Activated naive CD8-positive, alpha-beta T cell treated with anti-CD3 and anti-CD28 coated beads, Interleukin-2, amount 50 U/mL, for 24 hours (primary cell): ENCODE measurements around the gene C5.

Experiments used
- ATAC-seq: fragments of 150-1000 bp; cut with Tn5 transposase; one replicate; pipeline ENCODE4 v1.10.0; 2021
- DNase-seq: peaks from one replicate; pipeline ENCODE4 v3.0.0; 2021
- H3K27ac Mint-ChIP-seq: one replicate; pipeline ENCODE4 v1.8.0; 2021; ENCODE audit warnings: mild to moderate bottlenecking, mixed read lengths
- H3K27me3 Mint-ChIP-seq: one replicate; pipeline ENCODE4 v1.8.0; 2021; ENCODE audit warnings: mixed read lengths
- H3K36me3 Mint-ChIP-seq: one replicate; pipeline ENCODE4 v1.8.0; 2021; ENCODE audit warnings: low read depth, mixed read lengths
- H3K4me1 Mint-ChIP-seq: one replicate; pipeline ENCODE4 v1.8.0; 2021; ENCODE audit warnings: mixed read lengths
- H3K4me3 Mint-ChIP-seq: one replicate; pipeline ENCODE4 v1.8.0; 2021; ENCODE audit warnings: mild to moderate bottlenecking, moderate library complexity, mixed read lengths
- H3K9me3 Mint-ChIP-seq: one replicate; pipeline ENCODE4 v1.8.0; 2021; ENCODE audit warnings: mixed read lengths

The C5 gene

DNA sequence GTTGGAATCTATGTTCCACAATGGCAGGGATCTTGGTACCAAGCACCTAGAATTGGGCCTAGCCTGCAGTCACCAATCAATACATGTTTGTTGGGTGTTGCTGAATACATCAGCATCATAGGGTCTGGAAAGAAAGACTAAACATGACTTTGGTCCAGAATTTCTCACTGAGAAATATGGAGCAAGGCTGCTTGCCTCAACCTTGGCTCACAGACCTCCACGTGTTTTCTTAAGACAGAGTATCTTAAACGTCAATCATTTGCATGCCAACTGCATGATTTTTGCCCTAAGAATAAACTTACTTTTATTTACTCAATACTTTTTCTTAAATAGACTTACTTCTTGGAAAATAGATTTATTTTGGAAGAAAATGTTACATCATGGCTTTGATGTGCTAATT lies 100.8 kb downstream of the C5 start:
- H3K4me1 Mint-ChIP-seq, result peaks cover 4% of the 10 kb centered on the region
- no peaks in the 10 kb centered on the region for H3K27me3 Mint-ChIP-seq
- H3K4me3 Mint-ChIP-seq, result no peak overlapping the region
- ATAC-seq (no peak), DNase-seq (no peak)
- H3K36me3 Mint-ChIP-seq, result no peaks in the 10 kb centered on the region
- no peak overlapping the region for H3K27ac Mint-ChIP-seq
- H3K9me3 Mint-ChIP-seq, result no peaks in the 10 kb centered on the region

DNA sequence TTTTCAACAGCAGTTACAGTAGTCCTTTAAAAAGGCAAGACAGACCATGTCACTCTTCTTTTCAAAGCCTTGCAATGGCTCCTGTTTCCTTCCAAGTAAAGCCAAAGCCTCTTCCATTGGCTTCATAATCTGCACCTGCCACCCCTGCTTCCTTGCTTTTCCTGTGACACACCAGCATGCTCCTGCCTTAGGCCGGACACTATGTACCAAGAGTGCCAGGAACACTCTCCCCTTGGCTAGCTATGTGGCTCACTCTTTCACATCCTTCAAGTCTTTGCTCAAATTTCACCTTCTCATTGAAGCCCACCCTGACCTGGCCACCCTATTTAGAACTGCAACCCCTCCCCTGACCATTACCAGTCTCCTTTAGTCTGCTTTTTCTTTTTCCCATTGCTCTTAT lies 101.3 kb downstream of the C5 start:
- Mint-ChIP-seq H3K27ac (no peak overlapping the region), H3K36me3 (no peaks in the 10 kb centered on the region), H3K4me3 (no peak overlapping the region), H3K4me1 (peaks cover 4% of the 10 kb centered on the region), H3K9me3 (no peaks in the 10 kb centered on the region), H3K27me3 (no peaks in the 10 kb centered on the region)
- DNase-seq (no peak), ATAC-seq (no peak)

DNA sequence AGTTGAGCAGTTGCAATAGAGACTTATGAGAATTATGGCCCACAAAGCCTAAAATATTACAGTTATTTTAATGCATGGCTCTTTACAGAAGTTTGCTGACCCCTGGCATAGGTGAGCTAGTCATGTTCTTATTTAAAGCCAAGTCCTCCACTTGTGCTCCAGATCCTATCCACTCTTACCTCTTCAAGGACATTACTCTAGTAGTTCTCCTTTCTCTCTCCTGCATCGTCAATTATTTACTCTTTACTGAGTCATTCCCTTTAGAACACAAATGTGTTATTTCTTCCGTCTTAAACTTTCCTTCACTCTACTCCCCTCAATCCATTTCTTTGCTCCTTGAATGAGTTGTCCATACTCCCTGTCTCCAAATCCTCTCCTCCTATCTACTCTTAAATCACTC lies 102.9 kb downstream of the C5 start:
- DNase-seq, result no peak
- H3K9me3 Mint-ChIP-seq, result no peaks in the 10 kb centered on the region
- ATAC-seq, result no peak
- peaks cover 4% of the 10 kb centered on the region for H3K4me1 Mint-ChIP-seq
- H3K27ac Mint-ChIP-seq, result no peak overlapping the region
- no peak overlapping the region for H3K4me3 Mint-ChIP-seq
- no peaks in the 10 kb centered on the region for H3K27me3 Mint-ChIP-seq
- no peaks in the 10 kb centered on the region for H3K36me3 Mint-ChIP-seq

DNA sequence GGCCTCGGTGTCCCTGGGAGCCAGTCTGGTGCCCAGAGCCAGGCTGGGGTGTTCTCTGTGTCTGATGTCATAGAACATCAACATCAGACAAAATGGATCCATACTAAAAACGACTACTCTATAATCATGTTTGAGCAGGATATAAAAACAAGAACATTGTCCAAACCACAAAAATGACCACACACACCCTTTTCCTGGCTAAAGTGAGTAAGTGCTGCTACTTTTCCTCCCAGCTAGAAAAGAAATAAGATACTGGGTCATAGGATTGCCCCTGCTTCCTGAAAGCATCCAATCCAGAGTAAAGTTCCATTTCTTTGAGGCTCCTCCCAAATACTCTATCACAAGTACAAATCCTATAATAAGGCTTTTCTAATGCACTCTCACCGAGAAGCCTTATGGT lies 103.8 kb downstream of the C5 start:
- Mint-ChIP-seq H3K27me3 (no peaks in the 10 kb centered on the region), H3K9me3 (no peaks in the 10 kb centered on the region), H3K4me3 (no peak overlapping the region), H3K4me1 (peaks cover 4% of the 10 kb centered on the region), H3K36me3 (no peaks in the 10 kb centered on the region), H3K27ac (peak overlapping the region; percentile 15)
- DNase-seq (no peak), ATAC-seq (no peak)

DNA sequence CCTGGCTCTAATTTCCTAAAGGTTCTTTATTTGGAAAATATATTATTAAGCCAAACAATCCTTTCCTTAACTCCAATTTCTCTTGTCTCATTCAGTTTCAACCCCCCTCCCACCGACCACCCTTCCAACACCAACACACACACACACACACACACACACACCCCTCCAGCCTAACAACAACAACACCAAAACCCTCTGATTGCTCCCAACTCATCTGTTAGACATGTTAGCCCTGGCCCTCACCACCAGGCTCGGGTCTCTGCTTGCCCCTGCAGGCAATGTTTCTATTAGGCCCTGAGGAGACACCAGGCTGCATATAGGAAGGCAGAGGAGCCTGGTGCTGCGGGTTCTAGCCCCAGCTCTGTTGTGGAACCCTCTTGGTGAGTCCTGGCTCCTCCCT lies 105.1 kb downstream of the C5 start:
- H3K9me3 Mint-ChIP-seq, result no peaks in the 10 kb centered on the region
- no peaks in the 10 kb centered on the region for H3K27me3 Mint-ChIP-seq
- H3K27ac Mint-ChIP-seq, result no peak overlapping the region
- no peaks in the 10 kb centered on the region for H3K36me3 Mint-ChIP-seq
- ATAC-seq (no peak), DNase-seq (no peak)
- no peak overlapping the region for H3K4me3 Mint-ChIP-seq
- H3K4me1 Mint-ChIP-seq, result peaks cover 4% of the 10 kb centered on the region

DNA sequence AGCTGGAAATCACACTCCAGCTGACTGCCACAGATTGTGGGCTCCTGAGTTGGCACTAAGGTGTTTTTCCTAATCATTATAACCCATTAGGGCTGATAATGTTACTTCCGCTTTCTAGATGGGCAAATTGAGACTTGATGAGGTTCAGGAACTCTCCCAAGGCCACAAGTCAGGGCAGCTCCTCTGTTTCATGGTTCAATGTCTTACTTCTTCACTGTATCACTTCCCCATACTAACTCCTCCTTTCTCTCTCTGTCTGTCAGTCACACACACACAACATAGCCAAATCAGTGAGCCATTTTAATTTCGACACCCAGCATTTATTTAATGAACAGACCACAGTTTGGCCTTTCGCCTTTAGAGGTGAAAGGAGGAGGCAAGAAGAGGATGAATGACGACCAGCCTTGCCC lies 105.6 kb downstream of the C5 start:
- ATAC-seq (no peak), DNase-seq (no peak)
- no peaks in the 10 kb centered on the region for H3K36me3 Mint-ChIP-seq
- H3K9me3 Mint-ChIP-seq, result no peaks in the 10 kb centered on the region
- H3K27me3 Mint-ChIP-seq, result no peaks in the 10 kb centered on the region
- peaks cover 4% of the 10 kb centered on the region for H3K4me1 Mint-ChIP-seq
- no peak overlapping the region for H3K27ac Mint-ChIP-seq
- H3K4me3 Mint-ChIP-seq, result no peak overlapping the region

DNA sequence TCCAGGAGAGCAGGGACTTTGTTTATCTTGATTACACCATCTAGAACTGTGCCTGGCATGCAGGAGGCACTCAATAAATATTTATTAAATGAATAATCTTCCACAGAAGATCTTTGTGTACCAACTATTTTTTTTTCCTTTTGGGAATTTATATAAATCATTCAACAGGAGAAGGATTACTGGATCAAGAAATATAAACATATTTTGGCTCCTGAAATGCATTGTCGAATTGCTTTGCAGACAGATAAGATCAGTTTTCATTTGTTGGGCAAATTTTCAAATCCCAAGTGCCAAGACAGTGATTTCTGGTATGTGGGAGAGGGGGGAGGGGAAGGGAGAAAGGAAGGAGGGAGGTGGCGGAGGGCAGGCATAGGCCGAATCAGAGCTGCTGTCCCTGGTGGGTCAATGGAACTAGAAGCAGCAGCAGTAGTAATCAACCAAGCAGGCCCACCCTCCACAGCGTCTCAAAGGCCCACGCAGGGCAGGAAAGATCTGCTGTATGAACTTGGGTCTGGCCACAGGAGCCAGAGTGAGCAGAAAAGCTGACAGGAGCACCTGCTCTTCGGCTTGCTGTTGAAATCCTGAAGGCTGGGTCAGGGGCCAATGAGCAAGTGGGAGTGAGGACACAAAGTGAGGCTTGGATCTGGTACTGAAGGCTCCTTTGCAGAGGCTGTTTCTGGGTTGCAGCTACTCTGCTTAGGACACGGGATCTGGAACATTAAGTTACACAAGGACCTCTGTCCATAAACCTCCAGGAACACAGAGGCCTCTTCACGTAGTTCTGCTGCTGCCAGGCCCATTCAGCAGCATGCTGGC lies 107.7 kb downstream of the C5 start:
- H3K9me3 Mint-ChIP-seq, result no peaks in the 10 kb centered on the region
- no peak overlapping the region for H3K27ac Mint-ChIP-seq
- H3K4me3 Mint-ChIP-seq, result no peak overlapping the region
- peaks cover 8% of the 10 kb centered on the region for H3K4me1 Mint-ChIP-seq
- no peaks in the 10 kb centered on the region for H3K27me3 Mint-ChIP-seq
- DNase-seq, result no peak
- H3K36me3 Mint-ChIP-seq, result no peaks in the 10 kb centered on the region
- no peak for ATAC-seq

DNA sequence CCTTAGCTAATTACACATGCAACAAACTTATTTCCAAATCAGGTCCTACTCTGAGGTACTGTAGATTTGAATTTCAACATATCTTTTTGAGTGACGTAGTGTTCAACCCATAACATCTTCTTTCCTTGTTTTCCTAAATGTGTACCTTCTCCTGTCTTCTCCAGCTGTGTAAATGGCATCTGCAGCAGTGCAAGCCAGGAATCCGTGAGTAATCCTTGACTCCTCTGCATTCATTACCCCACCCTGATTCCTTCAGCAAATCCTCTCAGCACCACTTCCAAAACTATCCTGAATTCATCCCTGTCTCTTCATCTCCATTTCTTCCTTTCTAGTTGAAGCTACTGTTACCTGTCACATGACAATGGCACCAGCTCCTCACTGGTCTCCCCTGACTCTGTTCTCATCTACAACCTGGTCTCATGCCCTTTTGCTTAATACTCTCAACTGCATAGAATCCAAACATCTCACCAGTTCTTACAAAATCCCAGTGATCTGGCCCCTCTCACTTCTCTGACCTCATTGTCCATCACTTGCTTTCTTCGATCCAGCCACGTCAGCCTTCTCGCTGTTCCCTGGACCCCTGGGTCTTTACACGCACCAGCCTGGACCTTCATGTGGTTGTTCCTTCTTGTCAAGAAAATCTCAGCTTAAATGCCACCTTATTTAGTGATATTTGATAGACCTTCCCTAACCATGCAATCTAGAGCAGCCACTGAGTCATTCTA lies 108.9 kb downstream of the C5 start:
- Mint-ChIP-seq H3K27me3 (no peaks in the 10 kb centered on the region), H3K36me3 (no peaks in the 10 kb centered on the region), H3K4me3 (no peak overlapping the region), H3K27ac (no peak overlapping the region), H3K9me3 (no peaks in the 10 kb centered on the region), H3K4me1 (peaks cover 20% of the 10 kb centered on the region)
- ATAC-seq (no peak), DNase-seq (no peak)

DNA sequence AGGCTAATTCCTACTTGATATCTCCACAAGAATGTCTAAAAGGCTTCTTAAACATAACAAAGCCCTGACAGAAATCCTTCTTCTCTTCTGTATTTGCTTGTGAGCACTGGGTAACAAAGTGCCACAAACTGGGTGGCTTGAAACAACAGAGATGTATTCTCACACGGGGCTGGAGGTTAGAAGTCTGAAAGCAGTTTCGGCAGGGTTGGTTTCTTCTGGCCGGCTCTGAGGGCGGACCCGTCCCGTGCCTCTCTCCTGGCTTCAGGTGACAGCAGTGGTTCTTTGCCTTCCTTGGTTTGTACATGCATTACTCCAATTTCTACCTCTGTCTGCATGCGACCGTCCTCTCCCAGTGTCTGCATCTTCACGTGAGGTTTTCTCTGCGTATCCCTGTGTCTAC lies 109.5 kb downstream of the C5 start:
- H3K36me3 Mint-ChIP-seq, result no peaks in the 10 kb centered on the region
- ATAC-seq (no peak), DNase-seq (no peak)
- no peak overlapping the region for H3K27ac Mint-ChIP-seq
- no peak overlapping the region for H3K4me3 Mint-ChIP-seq
- no peaks in the 10 kb centered on the region for H3K9me3 Mint-ChIP-seq
- H3K27me3 Mint-ChIP-seq, result no peaks in the 10 kb centered on the region
- peaks cover 26% of the 10 kb centered on the region for H3K4me1 Mint-ChIP-seq

DNA sequence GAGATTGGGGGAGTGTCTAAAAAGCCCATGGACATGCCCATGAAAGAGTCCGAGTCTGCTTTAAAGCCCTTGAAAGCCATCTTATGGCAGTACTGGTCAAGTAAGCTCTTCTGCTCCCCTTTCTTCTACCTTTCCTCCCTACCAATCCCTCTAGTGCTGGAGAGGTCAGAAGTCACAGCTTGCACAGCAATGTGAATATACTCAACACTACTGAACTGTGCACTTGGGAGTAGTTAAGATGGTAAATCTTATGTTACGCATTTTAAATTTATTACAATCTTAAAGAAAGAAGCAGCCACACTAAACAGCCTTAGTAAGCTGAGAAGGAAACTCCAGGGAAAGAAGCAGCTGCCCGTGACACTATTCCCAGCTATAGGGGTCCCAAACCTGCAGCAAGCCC lies 111.2 kb downstream of the C5 start:
- no peaks in the 10 kb centered on the region for H3K9me3 Mint-ChIP-seq
- no peak overlapping the region for H3K4me3 Mint-ChIP-seq
- H3K4me1 Mint-ChIP-seq, result peaks cover 40% of the 10 kb centered on the region
- no peak for ATAC-seq
- no peaks in the 10 kb centered on the region for H3K27me3 Mint-ChIP-seq
- no peak for DNase-seq
- H3K27ac Mint-ChIP-seq, result no peak overlapping the region
- no peaks in the 10 kb centered on the region for H3K36me3 Mint-ChIP-seq

DNA sequence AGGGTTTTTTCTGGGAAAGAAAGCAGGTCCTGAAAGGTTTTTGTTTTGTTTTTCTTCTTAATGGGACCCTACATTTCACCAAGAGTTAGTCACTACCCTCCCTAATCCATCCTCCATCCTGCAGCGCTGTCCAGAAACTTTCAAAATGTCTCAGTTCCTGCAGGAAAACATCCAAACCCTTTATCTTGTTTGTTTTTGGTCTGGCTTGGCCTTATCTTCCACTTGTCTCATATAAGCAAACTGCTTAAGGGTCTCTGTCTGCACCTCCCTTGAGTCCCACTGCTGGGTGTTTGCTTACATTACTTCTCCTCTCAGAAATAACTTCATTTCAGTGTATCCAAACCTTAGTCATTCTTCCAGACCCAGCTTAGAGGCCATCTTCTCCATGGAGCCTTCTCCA lies 112.5 kb downstream of the C5 start:
- Mint-ChIP-seq H3K4me1 (peaks cover 52% of the 10 kb centered on the region), H3K27ac (peak overlapping the region; percentile 63), H3K9me3 (no peaks in the 10 kb centered on the region), H3K27me3 (no peaks in the 10 kb centered on the region), H3K36me3 (no peaks in the 10 kb centered on the region), H3K4me3 (no peak overlapping the region)
- no peak for DNase-seq
- ATAC-seq, result no peak

DNA sequence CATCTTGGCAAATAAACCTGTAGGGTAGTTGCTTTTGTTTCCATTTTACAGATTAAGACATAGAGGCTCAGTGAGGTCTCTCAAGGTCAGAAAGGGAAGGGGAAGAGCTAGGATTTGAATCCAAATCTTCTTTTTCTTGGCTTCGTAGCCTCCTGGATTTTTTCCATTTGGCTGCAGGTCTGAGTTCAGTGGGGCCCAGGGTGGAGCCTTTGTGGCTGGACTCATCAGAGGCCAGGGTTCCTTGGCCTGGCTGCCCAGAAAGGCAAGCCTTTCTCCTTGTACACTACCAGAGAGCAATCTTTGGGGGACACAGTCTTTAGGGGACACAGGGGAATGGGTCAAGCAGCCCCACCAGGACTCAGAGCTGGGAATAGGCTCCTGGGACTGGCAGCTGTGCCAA lies 112.9 kb downstream of the C5 start:
- H3K36me3 Mint-ChIP-seq, result no peaks in the 10 kb centered on the region
- no peaks in the 10 kb centered on the region for H3K9me3 Mint-ChIP-seq
- H3K4me3 Mint-ChIP-seq, result no peak overlapping the region
- peak overlapping the region; percentile 100 for H3K27ac Mint-ChIP-seq
- ATAC-seq, result no peak
- no peaks in the 10 kb centered on the region for H3K27me3 Mint-ChIP-seq
- H3K4me1 Mint-ChIP-seq, result peaks cover 57% of the 10 kb centered on the region
- no peak for DNase-seq

DNA sequence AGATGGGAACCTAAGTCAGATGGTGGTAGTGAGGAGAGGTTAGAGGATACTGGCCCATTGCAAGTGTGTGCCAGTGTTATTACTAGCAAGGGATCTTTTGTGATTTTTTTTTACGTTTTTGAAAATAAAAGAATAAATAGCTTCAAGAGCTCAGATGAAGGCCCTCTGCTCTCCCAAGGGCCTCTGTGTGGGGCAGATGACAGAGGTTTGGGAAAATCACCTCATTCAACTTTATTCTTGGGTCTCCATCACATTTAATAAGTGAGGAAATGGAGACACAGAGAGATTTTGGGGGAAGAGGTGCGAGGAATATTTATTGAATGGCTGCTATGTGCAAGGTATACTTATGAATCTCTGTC lies 113.3 kb downstream of the C5 start:
- Mint-ChIP-seq H3K27ac (peak overlapping the region; percentile 100), H3K4me3 (peak overlapping the region; percentile 74), H3K4me1 (peaks cover 61% of the 10 kb centered on the region), H3K36me3 (no peaks in the 10 kb centered on the region), H3K9me3 (no peaks in the 10 kb centered on the region), H3K27me3 (no peaks in the 10 kb centered on the region)
- DNase-seq (no peak), ATAC-seq (no peak)

DNA sequence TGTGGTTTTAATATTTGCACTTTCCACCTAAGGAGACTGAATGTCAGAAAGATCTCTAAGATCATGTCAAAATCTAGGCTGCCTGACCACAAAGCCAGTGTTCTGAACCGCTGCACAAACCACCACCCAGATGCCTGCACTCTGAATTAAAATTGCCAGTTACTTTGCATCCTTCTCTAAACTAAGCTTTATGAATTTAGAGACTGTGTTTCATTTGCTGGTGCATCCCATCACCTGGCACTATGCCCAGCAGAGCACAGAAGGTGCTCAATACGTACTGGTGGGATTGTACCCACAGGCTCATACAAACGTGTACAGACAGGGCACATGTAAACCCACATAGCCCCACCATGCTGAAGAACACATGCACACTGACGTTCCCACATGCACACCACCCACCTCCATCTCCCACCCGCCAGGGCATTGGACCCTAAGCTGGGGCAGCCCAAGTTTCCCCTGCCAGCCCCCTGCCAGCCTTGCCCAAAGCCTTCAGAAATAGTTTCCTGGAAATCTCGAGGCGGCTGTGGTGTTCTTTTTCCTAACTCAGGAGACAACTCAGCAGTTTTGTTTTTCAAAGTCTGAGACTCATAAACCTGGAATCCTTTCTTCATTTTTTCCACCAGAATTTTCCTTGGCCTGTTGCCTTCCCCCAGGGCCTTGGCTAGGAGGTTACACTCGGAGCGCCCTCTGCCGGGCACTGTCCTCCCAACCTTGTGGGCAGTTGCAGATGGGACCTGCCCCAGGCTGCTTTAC lies 113.9 kb downstream of the C5 start:
- Mint-ChIP-seq H3K27me3 (no peaks in the 10 kb centered on the region), H3K4me3 (peak overlapping the region; percentile 74), H3K9me3 (no peaks in the 10 kb centered on the region), H3K27ac (peak overlapping the region; percentile 100), H3K36me3 (no peaks in the 10 kb centered on the region), H3K4me1 (peaks cover 66% of the 10 kb centered on the region)
- DNase-seq, result peak; percentile 97
- ATAC-seq, result peak; percentile 76

DNA sequence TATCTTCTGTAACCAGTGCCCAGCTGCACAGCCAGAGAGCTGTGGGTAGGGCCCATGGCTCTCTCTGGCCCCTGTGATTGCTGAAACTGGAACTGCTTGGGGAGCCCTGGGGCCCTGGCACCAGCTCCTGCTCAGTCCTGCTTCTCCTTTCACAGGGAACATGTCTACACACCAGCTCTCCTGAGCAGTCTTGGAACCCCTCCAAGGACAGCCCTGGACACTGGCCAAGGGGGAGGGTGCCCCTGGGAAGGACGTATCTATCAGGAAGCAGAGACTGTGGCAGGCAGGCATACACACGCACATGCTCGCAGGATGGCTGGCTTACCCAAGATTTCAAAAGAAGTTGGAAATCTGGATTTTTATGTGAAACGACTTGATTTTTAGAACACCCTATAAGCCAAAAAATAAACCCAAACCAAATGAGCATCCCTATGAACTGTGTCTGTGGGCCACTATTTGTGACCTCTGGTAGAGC lies 114.7 kb downstream of the C5 start:
- Mint-ChIP-seq H3K4me1 (peaks cover 73% of the 10 kb centered on the region), H3K9me3 (no peaks in the 10 kb centered on the region), H3K36me3 (peaks cover 3% of the 10 kb centered on the region), H3K4me3 (peak overlapping the region; percentile 74), H3K27ac (peak overlapping the region; percentile 100), H3K27me3 (no peaks in the 10 kb centered on the region)
- no peak for DNase-seq
- no peak for ATAC-seq
